C4-2B (cell line): ENCODE results near the gene EPN2.

Experiments used
- ZFX ChIP-seq: fragments of 450-650 bp; IDR thresholded peaks from 2 replicates; pipeline ENCODE4 v1.6.1; 2017
- TF ChIP-seq, protein P1 (sequence below): fragments of 450-650 bp; conservative IDR thresholded peaks from 2 replicates; pipeline ENCODE4 v1.5.1; 2017; ENCODE audit warnings: mild to moderate bottlenecking

DNA sequence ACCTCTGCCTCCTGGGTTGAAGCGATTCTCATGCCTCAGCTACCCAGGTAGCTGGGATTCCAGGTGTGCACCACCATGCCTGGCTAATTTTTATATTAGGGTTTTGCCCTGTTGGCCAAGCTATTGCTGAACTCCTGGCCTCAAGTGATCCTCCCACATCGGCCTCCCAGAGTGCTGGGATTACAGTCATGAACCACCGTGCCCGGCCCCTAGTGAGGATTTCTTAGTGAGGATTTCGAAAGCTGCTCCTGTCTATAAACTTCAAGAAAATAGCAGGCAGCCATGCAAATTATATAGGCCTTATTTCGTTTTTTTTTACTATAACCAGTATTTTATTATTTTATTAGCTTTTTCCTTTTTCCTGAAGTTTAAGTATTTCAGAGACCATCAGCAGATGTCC is 41.6 kb downstream of the EPN2 start:
- TF ChIP-seq, protein P1, sequence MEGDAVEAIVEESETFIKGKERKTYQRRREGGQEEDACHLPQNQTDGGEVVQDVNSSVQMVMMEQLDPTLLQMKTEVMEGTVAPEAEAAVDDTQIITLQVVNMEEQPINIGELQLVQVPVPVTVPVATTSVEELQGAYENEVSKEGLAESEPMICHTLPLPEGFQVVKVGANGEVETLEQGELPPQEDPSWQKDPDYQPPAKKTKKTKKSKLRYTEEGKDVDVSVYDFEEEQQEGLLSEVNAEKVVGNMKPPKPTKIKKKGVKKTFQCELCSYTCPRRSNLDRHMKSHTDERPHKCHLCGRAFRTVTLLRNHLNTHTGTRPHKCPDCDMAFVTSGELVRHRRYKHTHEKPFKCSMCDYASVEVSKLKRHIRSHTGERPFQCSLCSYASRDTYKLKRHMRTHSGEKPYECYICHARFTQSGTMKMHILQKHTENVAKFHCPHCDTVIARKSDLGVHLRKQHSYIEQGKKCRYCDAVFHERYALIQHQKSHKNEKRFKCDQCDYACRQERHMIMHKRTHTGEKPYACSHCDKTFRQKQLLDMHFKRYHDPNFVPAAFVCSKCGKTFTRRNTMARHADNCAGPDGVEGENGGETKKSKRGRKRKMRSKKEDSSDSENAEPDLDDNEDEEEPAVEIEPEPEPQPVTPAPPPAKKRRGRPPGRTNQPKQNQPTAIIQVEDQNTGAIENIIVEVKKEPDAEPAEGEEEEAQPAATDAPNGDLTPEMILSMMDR, result no peak
- TF ChIP-seq ZFX, result no peak
